Erythroblast (primary cell): ENCODE results near the gene VSIG8.

Experiments
- GATA1 ChIP-seq: IDR thresholded peaks from 2 replicates; pipeline ENCODE4 v1.6.1; 2011; ENCODE audit warnings: low read depth, mild to moderate bottlenecking, control low read depth, low read length, moderate library complexity
- POLR2A ChIP-seq: IDR thresholded peaks from 2 replicates; pipeline ENCODE4 v1.6.1; 2011; ENCODE audit warnings: mild to moderate bottlenecking, low read length

DNA sequence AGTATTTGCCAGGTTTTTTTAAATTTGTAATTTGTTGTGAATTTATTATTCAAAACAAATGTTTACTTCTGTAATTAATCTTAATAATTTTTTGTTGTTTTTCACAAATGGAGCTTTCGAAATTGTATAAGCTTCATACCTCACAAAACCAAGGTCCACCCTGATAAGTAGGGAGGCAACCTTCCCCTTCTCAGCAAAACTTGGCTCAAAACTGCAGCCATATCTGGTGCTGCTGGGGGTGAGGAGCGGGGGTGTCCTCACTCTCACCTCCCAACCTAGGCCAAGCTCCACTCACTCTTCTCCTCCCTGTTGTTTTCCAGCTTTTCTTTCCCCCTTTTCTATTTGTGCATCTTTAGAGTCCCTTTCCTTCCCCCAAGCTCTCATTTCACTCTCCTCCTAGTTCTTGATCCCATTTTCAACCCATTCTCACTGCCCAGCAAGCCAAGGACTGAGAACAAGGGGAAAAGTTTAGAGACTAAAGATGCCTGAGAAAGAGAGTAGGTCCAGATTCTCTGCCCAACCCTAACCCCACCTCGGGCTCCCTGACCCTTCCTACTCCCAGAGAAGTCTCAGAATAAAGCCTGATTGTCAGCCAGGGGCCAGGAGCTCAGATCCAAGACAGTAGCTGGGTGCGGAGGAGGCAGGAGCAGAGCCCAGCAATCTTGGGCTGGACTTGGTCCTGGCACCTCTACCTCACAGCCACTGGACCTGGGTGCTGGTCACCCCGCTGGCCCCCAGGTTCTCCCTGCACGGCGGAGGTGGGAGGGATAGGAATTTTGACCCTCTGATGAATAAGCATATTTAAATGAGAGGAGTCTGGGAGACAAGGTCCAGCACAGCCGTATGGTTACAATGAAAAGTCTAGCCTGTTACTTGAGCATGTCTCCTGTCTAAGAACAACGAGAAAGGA is 45.8 kb upstream of the VSIG8 start:
- TF ChIP-seq POLR2A, result no peak
- no peak for TF ChIP-seq GATA1
